Gastroesophageal sphincter (tissue), 3 donors: ENCODE data around the gene GFI1.

Experiments used
- EP300 ChIP-seq: sonication (generic); formaldehyde crosslinking; IDR thresholded peaks from one replicate; pipeline ENCODE4 v1.6.1; 2017; ENCODE audit warnings: antibody characterized with exemption, mild to moderate bottlenecking
- POLR2A ChIP-seq, 2 donors: fragments of 450-650 bp; IDR thresholded peaks; one replicate each; pipeline ENCODE4 v1.6.1; 2017; ENCODE audit warnings: antibody characterized with exemption in 2 of 2, mild to moderate bottlenecking in 2 of 2, moderate library complexity in 1 of 2
- TF ChIP-seq, protein P1 (sequence below), 4 experiments: fragments of 200-600 bp in 2 of 4; fragments of 450-650 bp in 2 of 4; sonication (generic) in 1 of 4; IDR thresholded peaks; one replicate each; pipeline ENCODE4 v1.5.1; 2017 to 2019; ENCODE audit warnings: antibody characterized with exemption in 4 of 4, mild to moderate bottlenecking in 2 of 4, moderate library complexity in 2 of 4

DNA sequence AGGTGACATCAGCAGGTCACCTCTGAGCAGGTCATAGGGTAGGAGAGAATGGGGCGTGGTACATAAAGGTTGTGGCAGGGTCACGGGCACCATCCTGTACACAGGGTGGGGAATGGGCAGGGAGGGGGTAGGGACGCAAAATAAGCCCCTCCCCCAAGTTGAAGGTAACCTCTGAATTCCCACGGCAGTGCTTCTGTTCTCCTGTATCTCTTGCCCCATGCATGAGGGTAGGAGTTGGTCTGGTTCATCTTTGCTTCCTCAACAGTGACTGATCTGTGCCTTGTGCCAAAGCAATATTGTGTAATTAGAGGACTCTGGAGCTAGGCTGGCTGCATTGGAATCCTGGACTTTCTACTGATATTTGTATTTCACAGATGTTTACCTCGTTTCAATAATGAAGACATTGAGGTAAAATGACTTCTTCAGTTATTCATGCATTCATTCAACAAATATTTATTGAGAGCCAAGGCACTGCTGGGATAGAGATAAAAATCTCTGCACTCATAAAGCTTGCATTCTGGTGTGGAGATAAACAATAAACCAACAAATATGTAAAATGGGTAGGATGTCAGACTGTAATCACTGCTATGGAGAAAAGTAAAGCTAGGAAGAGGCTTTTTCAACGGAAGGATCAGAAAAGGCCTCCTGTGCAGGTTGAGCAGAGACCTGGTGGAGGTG is 18.4 kb upstream of the GFI1 start:
- TF ChIP-seq, protein P1, sequence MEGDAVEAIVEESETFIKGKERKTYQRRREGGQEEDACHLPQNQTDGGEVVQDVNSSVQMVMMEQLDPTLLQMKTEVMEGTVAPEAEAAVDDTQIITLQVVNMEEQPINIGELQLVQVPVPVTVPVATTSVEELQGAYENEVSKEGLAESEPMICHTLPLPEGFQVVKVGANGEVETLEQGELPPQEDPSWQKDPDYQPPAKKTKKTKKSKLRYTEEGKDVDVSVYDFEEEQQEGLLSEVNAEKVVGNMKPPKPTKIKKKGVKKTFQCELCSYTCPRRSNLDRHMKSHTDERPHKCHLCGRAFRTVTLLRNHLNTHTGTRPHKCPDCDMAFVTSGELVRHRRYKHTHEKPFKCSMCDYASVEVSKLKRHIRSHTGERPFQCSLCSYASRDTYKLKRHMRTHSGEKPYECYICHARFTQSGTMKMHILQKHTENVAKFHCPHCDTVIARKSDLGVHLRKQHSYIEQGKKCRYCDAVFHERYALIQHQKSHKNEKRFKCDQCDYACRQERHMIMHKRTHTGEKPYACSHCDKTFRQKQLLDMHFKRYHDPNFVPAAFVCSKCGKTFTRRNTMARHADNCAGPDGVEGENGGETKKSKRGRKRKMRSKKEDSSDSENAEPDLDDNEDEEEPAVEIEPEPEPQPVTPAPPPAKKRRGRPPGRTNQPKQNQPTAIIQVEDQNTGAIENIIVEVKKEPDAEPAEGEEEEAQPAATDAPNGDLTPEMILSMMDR (IDR thresholded peaks at IDR 0.05): no peak
- TF ChIP-seq EP300: no peak
- no peak for TF ChIP-seq POLR2A (IDR thresholded peaks at IDR 0.05)
